Measurements from ENCODE around the gene CERT1. TPM values are rescaled to one million over a fixed set of nuclear protein-coding genes. Genes with fewer than 3 reads are reported as not detected.

Gene CERT1
- total and polyA plus RNA-seq, 2 experiments from 2014 or later: 15.6 to 42.0 TPM

DNA sequence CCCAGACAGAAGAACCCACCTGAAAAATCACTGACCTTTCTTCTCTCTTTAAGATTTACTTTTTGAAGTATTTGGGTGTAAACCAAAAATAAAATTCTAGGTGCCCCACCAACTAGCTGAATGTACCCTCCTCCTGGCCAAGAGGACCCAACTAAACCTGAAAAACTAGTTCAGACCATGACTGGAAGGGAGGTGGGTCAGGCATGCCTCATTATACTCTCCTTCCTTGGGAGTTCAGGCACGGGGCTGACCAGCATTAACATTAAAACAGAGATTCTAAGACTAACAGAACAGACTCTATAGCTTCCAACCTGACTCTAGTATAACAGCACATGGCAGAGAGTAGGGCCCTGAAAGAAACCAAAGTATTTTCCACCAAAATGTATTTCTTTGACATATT is 61.4 kb downstream of the CERT1 start:
- no peaks in the 10 kb centered on the region for H3K27me3 ChIP-seq
- H3K4me2 ChIP-seq: no peak overlapping the region
- peaks cover 36% of the 10 kb centered on the region for H3K79me2 ChIP-seq
- H4K20me1 ChIP-seq (ENCODE audit: insufficient read depth, poor library complexity, severe bottlenecking): no peaks in the 10 kb centered on the region
- TF ChIP-seq EZH2phosphoT487 (IDR thresholded peaks at IDR 0.05; ENCODE audit: low read depth, severe bottlenecking, unreplicated experiment) (no peak), EZH2 (IDR thresholded peaks at IDR 0.05; ENCODE audit: borderline replicate concordance) (no peak)
- TF ChIP-seq, protein P1, sequence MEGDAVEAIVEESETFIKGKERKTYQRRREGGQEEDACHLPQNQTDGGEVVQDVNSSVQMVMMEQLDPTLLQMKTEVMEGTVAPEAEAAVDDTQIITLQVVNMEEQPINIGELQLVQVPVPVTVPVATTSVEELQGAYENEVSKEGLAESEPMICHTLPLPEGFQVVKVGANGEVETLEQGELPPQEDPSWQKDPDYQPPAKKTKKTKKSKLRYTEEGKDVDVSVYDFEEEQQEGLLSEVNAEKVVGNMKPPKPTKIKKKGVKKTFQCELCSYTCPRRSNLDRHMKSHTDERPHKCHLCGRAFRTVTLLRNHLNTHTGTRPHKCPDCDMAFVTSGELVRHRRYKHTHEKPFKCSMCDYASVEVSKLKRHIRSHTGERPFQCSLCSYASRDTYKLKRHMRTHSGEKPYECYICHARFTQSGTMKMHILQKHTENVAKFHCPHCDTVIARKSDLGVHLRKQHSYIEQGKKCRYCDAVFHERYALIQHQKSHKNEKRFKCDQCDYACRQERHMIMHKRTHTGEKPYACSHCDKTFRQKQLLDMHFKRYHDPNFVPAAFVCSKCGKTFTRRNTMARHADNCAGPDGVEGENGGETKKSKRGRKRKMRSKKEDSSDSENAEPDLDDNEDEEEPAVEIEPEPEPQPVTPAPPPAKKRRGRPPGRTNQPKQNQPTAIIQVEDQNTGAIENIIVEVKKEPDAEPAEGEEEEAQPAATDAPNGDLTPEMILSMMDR (IDR thresholded peaks at IDR 0.05; ENCODE audit: poor library complexity): no peak
- WGBS (ENCODE audit: low lambda C conversion rate, missing lambda C conversion rate): 58% methylated on average over 1 of the region's 1 CpG
- no peak overlapping the region for H3K4me3 ChIP-seq
- H3K9me3 ChIP-seq (ENCODE audit: low read depth): no peaks in the 10 kb centered on the region
- no peaks in the 10 kb centered on the region for H3K36me3 ChIP-seq (replicated peaks; ENCODE audit: insufficient read depth, low read depth)
- no peak for DNase-seq (ENCODE audit: low spot score)
- H3K9me2 ChIP-seq (replicated peaks; ENCODE audit: insufficient read depth): no peaks in the 10 kb centered on the region
- no peaks in the 10 kb centered on the region for H3K4me1 ChIP-seq (ENCODE audit: insufficient read depth)
- no peak overlapping the region for H2AFZ ChIP-seq
- no peak overlapping the region for H3K27ac ChIP-seq

DNA sequence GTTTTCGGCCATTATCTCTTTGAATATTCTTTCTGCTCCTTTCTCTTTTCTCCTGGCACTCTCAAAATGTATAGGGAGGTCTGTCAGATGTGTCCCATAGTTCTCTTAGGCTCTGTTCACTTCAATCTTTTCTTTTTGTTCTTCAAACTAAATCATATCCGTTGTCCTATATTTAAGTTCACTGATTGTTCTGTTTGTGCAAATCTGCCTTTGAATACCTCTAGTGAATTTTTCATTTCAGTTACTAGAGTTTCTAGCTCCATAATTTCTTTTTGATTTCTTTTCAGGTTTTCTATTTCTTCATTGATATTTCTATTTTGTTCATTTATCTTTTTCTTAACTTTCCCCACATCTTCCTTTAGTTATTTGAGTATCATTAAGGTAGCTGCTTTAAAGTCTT is 65.4 kb downstream of the CERT1 start:
- H3K4me1 ChIP-seq (ENCODE audit: insufficient read depth): no peaks in the 10 kb centered on the region
- TF ChIP-seq EZH2phosphoT487 (IDR thresholded peaks at IDR 0.05; ENCODE audit: low read depth, severe bottlenecking, unreplicated experiment): no peak
- no peak for TF ChIP-seq EZH2 (IDR thresholded peaks at IDR 0.05; ENCODE audit: borderline replicate concordance)
- TF ChIP-seq, protein P1 (IDR thresholded peaks at IDR 0.05; ENCODE audit: poor library complexity): no peak
- no peaks in the 10 kb centered on the region for H3K9me2 ChIP-seq (replicated peaks; ENCODE audit: insufficient read depth)
- H3K9me3 ChIP-seq (ENCODE audit: low read depth): no peaks in the 10 kb centered on the region
- H2AFZ ChIP-seq: no peak overlapping the region
- H3K79me2 ChIP-seq: peaks cover 24% of the 10 kb centered on the region
- no peaks in the 10 kb centered on the region for H3K27me3 ChIP-seq
- H3K27ac ChIP-seq: no peak overlapping the region
- H3K4me3 ChIP-seq: no peak overlapping the region
- no peaks in the 10 kb centered on the region for H3K36me3 ChIP-seq (replicated peaks; ENCODE audit: insufficient read depth, low read depth)
- no peaks in the 10 kb centered on the region for H4K20me1 ChIP-seq (ENCODE audit: insufficient read depth, poor library complexity, severe bottlenecking)
- H3K4me2 ChIP-seq: no peak overlapping the region
- 100% methylated on average over 2 of the region's 2 CpGs for WGBS (ENCODE audit: low lambda C conversion rate, missing lambda C conversion rate)
- DNase-seq (ENCODE audit: low spot score): no peak

DNA sequence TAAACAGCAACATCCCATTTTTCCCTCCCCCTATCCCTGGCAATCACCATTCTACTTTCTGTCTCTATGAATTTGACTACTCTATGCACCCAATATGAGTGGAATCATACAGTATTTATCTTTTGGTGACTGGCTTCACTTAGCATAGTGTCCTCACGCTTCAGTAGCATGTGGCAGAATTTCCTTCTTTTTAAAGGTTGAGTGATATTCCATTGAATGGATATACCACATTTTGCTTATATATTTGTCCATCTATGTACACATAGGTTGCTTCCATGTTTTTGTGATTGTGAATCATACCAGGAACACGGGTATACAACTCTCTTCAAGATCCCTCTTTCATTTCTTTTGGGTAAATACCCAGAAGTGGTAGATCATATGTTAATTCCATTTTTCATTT is 69.9 kb downstream of the CERT1 start:
- Histone ChIP-seq H3K27ac (no peak overlapping the region), H3K79me2 (peaks cover 20% of the 10 kb centered on the region), H3K9me3 (ENCODE audit: low read depth) (no peaks in the 10 kb centered on the region), H3K36me3 (replicated peaks; ENCODE audit: insufficient read depth, low read depth) (no peaks in the 10 kb centered on the region), H4K20me1 (ENCODE audit: insufficient read depth, poor library complexity, severe bottlenecking) (peaks cover 4% of the 10 kb centered on the region), H3K4me3 (no peak overlapping the region), H2AFZ (no peak overlapping the region), H3K9me2 (replicated peaks; ENCODE audit: insufficient read depth) (no peaks in the 10 kb centered on the region), H3K27me3 (no peaks in the 10 kb centered on the region), H3K4me2 (no peak overlapping the region), H3K4me1 (ENCODE audit: insufficient read depth) (no peaks in the 10 kb centered on the region)
- no peak for DNase-seq (ENCODE audit: low spot score)
- TF ChIP-seq EZH2 (IDR thresholded peaks at IDR 0.05; ENCODE audit: borderline replicate concordance): no peak
- TF ChIP-seq, protein P1 (IDR thresholded peaks at IDR 0.05; ENCODE audit: poor library complexity): no peak
- no peak for TF ChIP-seq EZH2phosphoT487 (IDR thresholded peaks at IDR 0.05; ENCODE audit: low read depth, severe bottlenecking, unreplicated experiment)
- 96% methylated on average over 2 of the region's 2 CpGs for WGBS (ENCODE audit: low lambda C conversion rate, missing lambda C conversion rate)

DNA sequence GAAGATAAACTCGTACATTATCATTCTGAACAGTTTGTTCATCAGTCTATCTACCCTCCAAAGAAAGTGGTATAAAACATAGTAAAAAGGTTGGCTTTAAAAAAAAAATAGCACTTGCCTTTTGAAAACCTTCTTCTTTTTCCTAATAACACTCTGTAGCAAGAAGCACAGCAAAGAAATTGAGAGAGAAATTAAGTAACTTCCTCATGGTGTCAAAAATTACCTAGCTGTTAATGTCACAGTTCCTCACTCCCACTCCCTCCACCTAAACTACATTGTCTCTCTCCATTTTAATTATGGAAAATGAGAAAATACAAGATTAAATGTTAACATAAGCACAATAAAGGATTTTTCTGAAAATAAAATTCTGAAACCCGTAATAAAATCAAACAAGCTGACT is 72.2 kb downstream of the CERT1 start:
- no peaks in the 10 kb centered on the region for H3K36me3 ChIP-seq (replicated peaks; ENCODE audit: insufficient read depth, low read depth)
- H3K9me3 ChIP-seq (ENCODE audit: low read depth): no peaks in the 10 kb centered on the region
- no peak overlapping the region for H2AFZ ChIP-seq
- H3K27me3 ChIP-seq: no peaks in the 10 kb centered on the region
- no peak for DNase-seq (ENCODE audit: low spot score)
- H3K4me3 ChIP-seq: no peak overlapping the region
- 95% methylated on average over 2 of the region's 2 CpGs for WGBS (ENCODE audit: low lambda C conversion rate, missing lambda C conversion rate)
- H3K4me1 ChIP-seq (ENCODE audit: insufficient read depth): no peaks in the 10 kb centered on the region
- no peak overlapping the region for H3K4me2 ChIP-seq
- H3K9me2 ChIP-seq (replicated peaks; ENCODE audit: insufficient read depth): no peaks in the 10 kb centered on the region
- no peak overlapping the region for H3K27ac ChIP-seq
- H3K79me2 ChIP-seq: peaks cover 19% of the 10 kb centered on the region
- TF ChIP-seq, protein P1 (IDR thresholded peaks at IDR 0.05; ENCODE audit: poor library complexity): no peak
- TF ChIP-seq EZH2phosphoT487 (IDR thresholded peaks at IDR 0.05; ENCODE audit: low read depth, severe bottlenecking, unreplicated experiment) (no peak), EZH2 (IDR thresholded peaks at IDR 0.05; ENCODE audit: borderline replicate concordance) (no peak)
- H4K20me1 ChIP-seq (ENCODE audit: insufficient read depth, poor library complexity, severe bottlenecking): peaks cover 4% of the 10 kb centered on the region
